H1 (cell line): ENCODE data around the gene COL6A1. TPM values are rescaled to one million over a fixed set of nuclear protein-coding genes. Genes with fewer than 3 reads are reported as not detected.
A peak's percentile ranks its signal among the peaks of the same experiment; 100 is the strongest.

Experiments used
- CTCF ChIA-PET: fragments of 300-600 bp; sonication (Branson Sonifier 250); formaldehyde crosslinking; loops from one replicate; lab custom pipeline; 2021; ENCODE audit not compliant: partially characterized antibody; lab: Charles Lee
- POLR2A ChIA-PET: fragments of 300-600 bp; sonication (Branson Sonifier 250); formaldehyde crosslinking; loops from one replicate; lab custom pipeline; 2021; ENCODE audit warnings: inconsistent platforms; ENCODE audit not compliant: partially characterized antibody; lab: Charles Lee
- DNase-seq, 2 experiments: peaks; one replicate each; pipeline versions ENCODE4 v3.0.0 to v3.0.0-alpha.2; 2010 to 2022; ENCODE audit warnings: low spot score in 2 of 2, low read depth in 1 of 2, mixed read lengths in 1 of 2
- FAIRE-seq: peaks from 2 replicates; lab custom pipeline; 2011; peaks lifted over from hg19 to GRCh38; lab: Jason Lieb, UNC
- H2AFZ ChIP-seq: 2 replicates; pipeline ENCODE4 v1.8.1; 2012; ENCODE audit warnings: low read length, inconsistent platforms
- H2AK5ac ChIP-seq: 2 replicates; pipeline ENCODE4 v1.6.1; 2013; ENCODE audit warnings: low read depth, low read length
- H2BK120ac ChIP-seq: replicated peaks from 2 replicates; pipeline ENCODE3; 2013; ENCODE audit warnings: low read depth, low read length, inconsistent platforms
- H2BK12ac ChIP-seq: 2 replicates; pipeline ENCODE4 v1.6.1; 2013; ENCODE audit warnings: low read depth, low read length
- H2BK15ac ChIP-seq: 2 replicates; pipeline ENCODE4 v1.6.1; 2013; ENCODE audit warnings: low read length
- H2BK20ac ChIP-seq: 2 replicates; pipeline ENCODE4 v1.6.1; 2013; ENCODE audit warnings: low read length
- H2BK5ac ChIP-seq: 2 replicates; pipeline ENCODE4 v1.6.1; 2013; ENCODE audit warnings: low read depth, low read length
- H3K14ac ChIP-seq: 2 replicates; pipeline ENCODE4 v1.6.1; 2013; ENCODE audit warnings: inconsistent platforms; ENCODE audit not compliant: insufficient read length
- H3K18ac ChIP-seq: 2 replicates; pipeline ENCODE4 v1.6.1; 2013; ENCODE audit warnings: low read length; ENCODE audit errors: extremely low read depth
- H3K23ac ChIP-seq: 2 replicates; pipeline ENCODE4 v1.6.1; 2013; ENCODE audit warnings: inconsistent platforms; ENCODE audit not compliant: insufficient read length
- H3K23me2 ChIP-seq: 2 replicates; pipeline ENCODE4 v1.6.1; 2013; ENCODE audit warnings: low read depth, low read length
- H3K27ac ChIP-seq: 2 replicates; pipeline ENCODE4 v1.6.1; 2011; ENCODE audit warnings: low read depth, low read length, inconsistent platforms
- H3K27me3 ChIP-seq, 4 experiments: replicated peaks in 1 of 4; 1 replicate in 1 of 4; 2 replicates in 3 of 4; pipeline versions ENCODE4 v1.6.1 to v1.8.1; 2011 to 2013; ENCODE audit warnings: low read length in 3 of 4, mild to moderate bottlenecking in 3 of 4, inconsistent platforms in 2 of 4, mixed read lengths in 2 of 4, moderate library complexity in 1 of 4; ENCODE audit not compliant: control insufficient read depth in 3 of 4, insufficient read depth in 3 of 4; ENCODE audit errors: extremely low read depth in 1 of 4
- H3K36me3 ChIP-seq, 4 experiments: 2 replicates each; pipeline versions ENCODE4 v1.6.1 to v1.8.1; 2011 to 2013; ENCODE audit warnings: mild to moderate bottlenecking in 4 of 4, low read length in 3 of 4, moderate library complexity in 2 of 4, control low read depth in 1 of 4, inconsistent platforms in 1 of 4; ENCODE audit not compliant: insufficient read depth in 4 of 4, control insufficient read depth in 2 of 4
- H3K4ac ChIP-seq: replicated peaks from 2 replicates; pipeline ENCODE3; 2013; ENCODE audit warnings: low read length, low read depth, mixed read lengths, inconsistent platforms; ENCODE audit not compliant: insufficient read length
- H3K4me1 ChIP-seq, 4 experiments: replicated peaks in 1 of 4; 1 replicate in 1 of 4; 2 replicates in 3 of 4; pipeline versions ENCODE4 v1.6.1 to v1.8.1; 2011 to 2013; ENCODE audit warnings: low read length in 3 of 4, inconsistent platforms in 2 of 4, mixed read lengths in 1 of 4; ENCODE audit not compliant: insufficient read depth in 4 of 4, control insufficient read depth in 3 of 4
- H3K4me2 ChIP-seq, 2 experiments: 2 replicates each; pipeline versions ENCODE4 v1.6.1 to v1.8.1; 2011 to 2013; ENCODE audit warnings: low read depth in 2 of 2, low read length in 2 of 2, control low read depth in 1 of 2, inconsistent platforms in 1 of 2, mild to moderate bottlenecking in 1 of 2; ENCODE audit not compliant: insufficient read depth in 1 of 2
- H3K4me3 ChIP-seq, 4 experiments: fragments of 200-600, 300-600 bp in 1 of 4; sonication (generic), shearing (Covaris generic), sonication (Bioruptor Twin) in 1 of 4; 2 replicates each; pipeline versions ENCODE4 v1.5.1 to v1.8.1; 2011 to 2016; ENCODE audit warnings: low read length in 4 of 4, low read depth in 3 of 4, control low read depth in 2 of 4, inconsistent platforms in 2 of 4, mild to moderate bottlenecking in 2 of 4, mixed read lengths in 1 of 4, moderate library complexity in 1 of 4; ENCODE audit not compliant: insufficient read depth in 2 of 4; ENCODE audit errors: extremely low read depth in 1 of 4
- H3K56ac ChIP-seq: replicated peaks from 2 replicates; pipeline ENCODE3; 2013; ENCODE audit warnings: low read depth, mild to moderate bottlenecking, mixed read lengths, low read length, inconsistent platforms; ENCODE audit not compliant: insufficient read length
- H3K79me1 ChIP-seq: 2 replicates; pipeline ENCODE4 v1.6.1; 2013; ENCODE audit warnings: low read depth, low read length, control low read depth
- H3K79me2 ChIP-seq, 2 experiments: 2 replicates each; pipeline versions ENCODE4 v1.6.1 to v1.8.1; 2012 to 2013; ENCODE audit warnings: low read length in 2 of 2, mild to moderate bottlenecking in 2 of 2, inconsistent platforms in 1 of 2; ENCODE audit not compliant: insufficient read depth in 2 of 2, control insufficient read depth in 1 of 2
- H3K9ac ChIP-seq, 4 experiments: replicated peaks in 1 of 4; 1 replicate in 1 of 4; 2 replicates in 3 of 4; pipeline versions ENCODE4 v1.6.1 to v1.8.1; 2011 to 2013; ENCODE audit warnings: low read depth in 3 of 4, low read length in 3 of 4, control low read depth in 2 of 4, mild to moderate bottlenecking in 2 of 4, moderate library complexity in 2 of 4, inconsistent platforms in 1 of 4; ENCODE audit errors: extremely low read depth in 1 of 4
- H3K9me3 ChIP-seq, 2 experiments: 2 replicates each; pipeline versions ENCODE4 v1.6.1 to v1.8.1; 2012 to 2013; ENCODE audit warnings: mild to moderate bottlenecking in 2 of 2, moderate library complexity in 2 of 2, control low read depth in 1 of 2, inconsistent platforms in 1 of 2, low read depth in 1 of 2, low read length in 1 of 2, mixed read lengths in 1 of 2; ENCODE audit not compliant: insufficient read depth in 2 of 2
- H4K20me1 ChIP-seq, 2 experiments: replicated peaks in 1 of 2; 2 replicates each; pipeline versions ENCODE3 to v1.8.1; 2011 to 2013; ENCODE audit warnings: inconsistent platforms in 2 of 2, low read length in 2 of 2, mild to moderate bottlenecking in 1 of 2; ENCODE audit not compliant: insufficient read depth in 2 of 2, control insufficient read depth in 1 of 2
- H4K5ac ChIP-seq: 2 replicates; pipeline ENCODE4 v1.6.1; 2013; ENCODE audit warnings: low read length, low read depth, mixed read lengths, inconsistent platforms; ENCODE audit not compliant: insufficient read length
- H4K8ac ChIP-seq: 2 replicates; pipeline ENCODE4 v1.8.0; 2013; ENCODE audit warnings: mild to moderate bottlenecking, moderate library complexity, low read length, inconsistent platforms; ENCODE audit not compliant: insufficient read depth; ENCODE audit errors: extremely low read depth
- H4K91ac ChIP-seq: replicated peaks from 2 replicates; pipeline ENCODE3; 2013; ENCODE audit warnings: low read length, mixed read lengths, inconsistent platforms; ENCODE audit not compliant: insufficient read length
- BCL11A ChIP-seq, 2 experiments: IDR thresholded peaks; one replicate each; pipeline ENCODE4 v1.6.1; 2011; ENCODE audit warnings: low read depth in 2 of 2, low read length in 2 of 2, mild to moderate bottlenecking in 2 of 2
- CEBPB ChIP-seq: IDR thresholded peaks from 2 replicates; pipeline ENCODE4 v1.6.1; 2012; ENCODE audit warnings: low read depth, low read length
- KDM4A ChIP-seq: IDR thresholded peaks from one replicate; pipeline ENCODE4 v1.7.1; 2012; ENCODE audit warnings: low read depth, mild to moderate bottlenecking, moderate library complexity, low read length, inconsistent platforms; ENCODE audit not compliant: severe bottlenecking
- POLR2AphosphoS5 ChIP-seq: IDR thresholded peaks from 2 replicates; pipeline ENCODE4 v1.6.1; 2011; ENCODE audit warnings: low read depth, low read length
- TBP ChIP-seq: IDR thresholded peaks from 2 replicates; pipeline ENCODE4 v1.6.1; 2011; ENCODE audit warnings: low read depth, low read length, improper control_type of control experiment
- polyA plus RNA-seq, 7 experiments: library from polyadenylated mRNA; depleted of rRNA in 3 of 7; stranded (reverse) in 5 of 7; unstranded in 2 of 7; fragments of >200 nt in 5 of 7; fragments of 200-250 nt in 2 of 7; gene quantifications; 1 replicate in 5 of 7; 2 replicates in 1 of 7; 4 replicates in 1 of 7; pipeline versions ENCODE4 v1.2.1 to v1.2.3, GENCODE V29; 2011 to 2013; ENCODE audit warnings: missing spikeins in 2 of 7, mixed read lengths in 2 of 7
- total RNA-seq: library from RNA; stranded (reverse); fragmentation: NEBNext Ultra II Directional; extraction: Animal tissue kit (Norgen Biotek cat#: 25700); gene quantifications from 2 replicates; pipeline ENCODE4 v1.2.1, GENCODE V29; 2021

Gene COL6A1
- total and polyA plus RNA-seq, 2 of the 8 experiments (the other 6 are each of a cell fraction or from before 2014, with no cell fraction given): 100 to 115 TPM

DNA sequence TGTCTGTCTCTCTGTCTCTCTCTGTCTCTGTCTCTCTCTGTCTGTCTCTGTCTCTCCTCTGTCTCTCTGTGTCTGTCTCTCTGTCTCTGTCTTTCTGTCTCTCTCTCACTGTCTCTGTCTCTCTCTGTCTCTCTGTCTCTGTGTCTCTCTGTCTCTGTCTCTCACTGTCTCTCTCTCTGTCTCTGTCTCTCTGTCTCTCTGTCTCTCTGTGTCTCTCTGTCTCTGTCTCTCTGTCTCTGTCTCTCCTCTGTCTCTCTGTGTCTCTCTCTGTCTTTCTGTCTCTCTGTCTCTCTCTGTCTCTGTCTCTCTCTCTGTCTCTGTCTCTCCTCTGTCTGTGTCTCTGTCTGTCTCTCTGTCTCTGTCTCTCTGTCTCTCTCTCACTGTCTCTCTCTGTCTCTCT lies 873 bp upstream of the COL6A1 start:
- H3K27me3 ChIP-seq: peaks cover 0 to 18% (median 5%) of the 10 kb centered on the region in 4 experiments; a peak in 4 of 7 replicates
- 0 out of 2 replicates have a peak overlapping the region, but pooled peaks have one; percentile 25 for H2BK15ac ChIP-seq
- no peak overlapping the region for H3K14ac ChIP-seq
- no peak overlapping the region for H2BK120ac ChIP-seq
- POLR2A ChIA-PET: interaction anchor here (0.9 to 1.0 kb wide), 2 partner anchors 161 to 163 kb away, joined by 3 to 6 read pairs; no protein-coding TSS in a partner anchor
- H4K20me1 ChIP-seq: peaks cover 0 to 4% of the 10 kb centered on the region in 2 experiments
- H3K9me3 ChIP-seq: no peaks in the 10 kb centered on the region
- no peak overlapping the region for H3K56ac ChIP-seq
- DNase-seq: no peak
- no peak overlapping the region; the same call in 1 of the 2 replicates for H4K8ac ChIP-seq
- no peak overlapping the region for H4K91ac ChIP-seq
- no peak for FAIRE-seq
- no peak overlapping the region for H3K27ac ChIP-seq
- no peak overlapping the region for H2BK20ac ChIP-seq
- H4K5ac ChIP-seq: no peak overlapping the region
- peak overlapping the region; percentile 1; the same call in 1 of the 2 replicates for H2BK12ac ChIP-seq
- H3K23ac ChIP-seq: no peak overlapping the region
- peaks cover 0 to 14% (median 5%) of the 10 kb centered on the region in 4 experiments; a peak in 4 of 8 replicates for H3K36me3 ChIP-seq
- H3K23me2 ChIP-seq: peaks cover 19% of the 10 kb centered on the region; the same call in 1 of the 2 replicates
- peak overlapping the region; percentile 68 to 81 for H3K4me2 ChIP-seq
- TF ChIP-seq KDM4A (peak; percentile 3), BCL11A (IDR thresholded peaks at IDR 0.05; ENCODE audit: low read depth in 2 of 2, low read length in 2 of 2) (no peak), TBP (no peak), CEBPB (no peak), POLR2AphosphoS5 (no peak)
- no peak overlapping the region for H2AK5ac ChIP-seq
- H3K79me2 ChIP-seq: 0 out of 4 replicates have a peak, but pooled peaks cover 0 to 4% of the 10 kb centered on the region in 2 experiments
- peaks cover 0 to 26% (median 11%) of the 10 kb centered on the region in 4 experiments; a peak in 6 of 7 replicates for H3K4me1 ChIP-seq
- no peak overlapping the region for H3K9ac ChIP-seq
- peak overlapping the region; percentile 83 for H3K4ac ChIP-seq
- no peak overlapping the region for H3K18ac ChIP-seq
- H2AFZ ChIP-seq: no peak overlapping the region
- no peak overlapping the region for H2BK5ac ChIP-seq
- H3K4me3 ChIP-seq: peak overlapping the region; percentile 25 to 60 (median 52); a peak in 6 of 8 replicates
- CTCF ChIA-PET: interaction anchor here (0.7 to 2.0 kb wide), 3 partner anchors 11 to 119 kb away, joined by 3 to 11 read pairs (median 6); no protein-coding TSS in a partner anchor
- H3K79me1 ChIP-seq: peaks cover 4% of the 10 kb centered on the region; the same call in 1 of the 2 replicates
